HG03060 (cell line): ENCODE data around the gene ABCB1.
"Not testable (repeated sequence)": the region's sequence is repeated elsewhere in the genome, so short reads cannot be mapped to it uniquely, and the experiment has no call there.

Experiments
- ATAC-seq: cut with Tn5 transposase; IDR thresholded peaks from one replicate; pipeline ENCODE4 v1.9.1; 2021; ENCODE audit warnings: low read depth, moderate number of reproducible peaks; ENCODE audit not compliant: unreplicated experiment

The ABCB1 gene

GRCh38 chr7:87580636-87581035 lies 20.0 kb downstream of the ABCB1 start:
- no peak for ATAC-seq

GRCh38 chr7:87575521-87575920 lies 25.2 kb downstream of the ABCB1 start:
- no peak for ATAC-seq

- ATAC-seq = no peak
Measured at GRCh38 chr7:87574630-87575029, 26.1 kb downstream of the ABCB1 start.

- ATAC-seq = not testable (repeated sequence)
Measured at GRCh38 chr7:87572513-87572912, 28.2 kb downstream of the ABCB1 start.

- ATAC-seq = no peak
Measured at GRCh38 chr7:87570178-87570577, 30.5 kb downstream of the ABCB1 start.

- ATAC-seq = no peak
Measured at GRCh38 chr7:87567052-87567451, 33.6 kb downstream of the ABCB1 start.

DNA sequence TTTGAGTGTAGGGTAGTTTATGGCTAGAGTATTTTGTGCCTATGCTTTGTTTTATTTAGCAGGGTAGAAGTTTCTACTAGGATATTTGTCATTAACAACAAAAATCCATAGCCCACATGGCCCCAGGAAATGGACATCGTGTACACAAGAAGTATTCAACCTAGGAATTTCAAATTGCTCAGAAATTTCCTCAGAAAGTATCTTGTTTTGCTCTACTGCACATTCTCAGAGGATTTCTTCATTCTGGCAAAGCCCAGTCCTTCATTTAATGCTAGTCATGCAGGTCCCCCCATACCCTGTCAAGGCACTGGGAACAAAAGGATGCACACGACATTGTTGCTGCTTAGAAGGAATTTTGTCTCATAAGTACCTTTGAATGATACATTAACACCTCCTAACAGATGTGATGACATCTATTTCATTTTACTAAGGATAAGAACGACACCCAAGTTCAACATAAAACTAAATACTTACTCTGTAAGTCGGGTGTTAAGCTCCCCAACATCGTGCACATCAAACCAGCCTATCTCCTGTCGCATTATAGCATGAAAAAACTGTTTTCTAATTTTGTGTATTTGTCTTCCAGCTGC lies 34.3 kb downstream of the ABCB1 start:
- ATAC-seq = no peak

GRCh38 chr7:87565877-87566276 lies 34.8 kb downstream of the ABCB1 start:
- no peak for ATAC-seq

- ATAC-seq = peak; percentile 85
Measured at GRCh38 chr7:87564296-87564963, 36.3 kb downstream of the ABCB1 start.

- ATAC-seq = no peak
Measured at GRCh38 chr7:87561702-87562101, 39.0 kb downstream of the ABCB1 start.

GRCh38 chr7:87561102-87561501 lies 39.6 kb downstream of the ABCB1 start:
- no peak for ATAC-seq

DNA sequence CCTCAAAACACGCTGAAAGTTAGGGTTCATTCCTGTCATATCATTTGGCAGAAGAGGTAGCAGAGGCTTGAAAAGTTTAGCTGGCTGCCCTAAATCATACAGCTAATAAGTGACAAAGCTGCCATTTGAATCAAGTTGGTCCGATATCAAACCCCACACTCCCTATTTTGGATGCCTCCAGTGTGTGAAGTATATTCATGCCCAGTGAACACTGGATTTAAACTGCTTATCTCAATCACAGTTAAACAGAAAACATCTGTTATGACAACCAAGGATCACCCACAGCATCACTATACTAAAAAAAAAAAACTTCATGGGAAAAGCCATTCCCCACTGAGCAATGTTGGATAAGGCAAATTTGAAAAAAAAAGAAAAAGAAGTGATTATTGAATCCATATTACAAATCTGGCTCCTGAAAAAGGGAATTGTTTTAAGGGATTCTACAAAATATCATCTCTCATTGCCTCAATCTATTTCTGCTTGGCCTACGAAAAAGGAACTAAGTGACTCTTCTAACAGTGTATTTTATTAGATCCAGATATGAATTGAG lies 48.3 kb downstream of the ABCB1 start:
- no peak for ATAC-seq

DNA sequence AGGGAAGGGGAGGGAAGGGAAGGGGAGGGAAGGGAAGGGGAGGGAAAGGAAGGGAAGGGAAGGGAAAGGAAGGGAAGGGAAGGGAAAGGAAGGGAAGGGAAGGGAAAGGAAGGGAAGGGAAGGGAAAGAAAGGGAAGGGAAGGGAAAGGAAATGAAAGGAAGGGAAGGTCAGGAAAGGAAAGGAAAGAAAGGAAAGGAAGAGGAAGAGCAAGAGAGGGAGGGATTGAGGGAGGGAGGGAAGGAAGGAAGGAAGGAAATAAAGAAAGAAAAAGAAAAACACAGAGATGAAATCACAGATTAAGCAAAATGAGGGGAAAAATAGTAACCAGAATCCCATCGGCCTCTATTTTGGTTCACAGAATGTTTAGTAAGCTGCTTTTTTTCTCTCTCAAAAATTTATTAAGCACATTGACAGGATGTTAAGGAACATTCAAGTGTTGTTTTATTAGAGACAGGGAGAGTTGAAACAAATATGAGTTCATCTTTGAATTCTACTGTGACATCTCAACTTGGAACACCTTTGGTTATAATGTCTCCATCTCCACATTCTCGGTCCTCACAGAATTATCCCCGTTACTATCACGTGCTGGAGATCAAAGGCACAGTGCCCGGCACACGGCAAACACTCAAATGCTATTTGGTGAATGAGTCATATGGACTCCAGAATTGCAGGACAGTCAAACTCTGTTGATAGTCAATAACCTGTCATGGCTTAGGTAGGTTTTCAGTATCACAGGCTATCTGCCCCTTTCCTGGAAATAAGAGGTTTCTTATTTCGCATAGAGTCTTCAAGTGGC lies 52.4 kb downstream of the ABCB1 start:
- ATAC-seq = no peak

DNA sequence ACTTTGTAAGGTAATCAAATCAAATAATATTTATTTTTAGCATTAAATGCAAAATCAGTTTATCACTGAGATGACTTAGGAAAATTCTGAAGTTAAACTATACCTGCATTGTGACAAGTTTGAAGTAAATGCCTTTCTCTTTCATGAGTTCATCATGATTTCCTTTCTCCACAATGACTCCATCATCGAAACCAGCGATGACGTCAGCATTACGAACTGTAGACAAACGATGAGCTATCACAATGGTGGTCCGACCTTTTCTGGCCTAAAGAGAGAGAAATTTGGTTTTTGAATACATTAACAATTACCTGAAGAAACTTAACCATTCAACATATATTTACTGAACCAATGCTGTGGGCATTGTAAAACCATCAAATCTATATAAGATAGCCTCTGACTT lies 54.9 kb downstream of the ABCB1 start:
- no peak for ATAC-seq

DNA sequence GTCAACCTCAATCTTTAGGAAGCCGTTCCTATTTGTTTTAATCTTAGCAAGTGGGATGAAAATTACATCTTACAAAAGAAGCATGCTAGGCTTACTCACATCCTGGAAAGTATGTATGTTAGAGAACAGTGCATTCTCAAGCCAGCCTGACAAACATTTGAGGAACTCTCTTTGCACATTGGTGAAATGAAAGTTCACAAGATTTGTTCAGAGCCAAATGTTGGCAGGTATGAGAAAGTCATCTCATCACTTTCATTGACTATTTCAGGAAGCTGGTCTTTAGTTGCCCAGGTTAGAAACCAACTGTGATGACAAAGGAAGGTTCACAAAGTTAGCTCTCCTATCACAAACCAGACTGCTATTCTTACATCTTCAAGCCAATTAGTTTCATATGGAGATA lies 57.1 kb downstream of the ABCB1 start:
- ATAC-seq = no peak

- no peak for ATAC-seq
Measured at GRCh38 chr7:87541648-87542047, 59.0 kb downstream of the ABCB1 start.

- ATAC-seq = no peak
Measured at GRCh38 chr7:87538052-87538451, 62.6 kb downstream of the ABCB1 start.

DNA sequence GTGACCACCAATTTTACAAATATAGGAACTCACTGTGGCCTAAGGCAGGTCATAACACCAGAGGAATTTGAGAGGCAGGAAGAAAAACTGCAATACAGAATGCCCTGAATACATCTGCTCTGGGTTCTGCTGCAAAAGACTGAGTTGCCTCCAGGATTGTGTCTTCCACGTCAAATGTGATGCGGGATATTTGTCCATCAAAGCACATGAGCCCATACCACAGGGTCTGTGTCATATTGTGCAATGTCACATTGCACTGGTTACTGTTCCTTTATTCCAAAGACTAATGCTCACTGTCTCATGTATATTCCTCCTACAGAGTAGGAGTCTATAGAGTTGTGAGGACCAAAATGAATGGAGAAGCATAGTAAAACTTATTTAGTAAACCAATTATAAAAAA lies 66.6 kb downstream of the ABCB1 start:
- no peak for ATAC-seq

GRCh38 chr7:87530126-87530525 lies 70.6 kb downstream of the ABCB1 start:
- no peak for ATAC-seq

DNA sequence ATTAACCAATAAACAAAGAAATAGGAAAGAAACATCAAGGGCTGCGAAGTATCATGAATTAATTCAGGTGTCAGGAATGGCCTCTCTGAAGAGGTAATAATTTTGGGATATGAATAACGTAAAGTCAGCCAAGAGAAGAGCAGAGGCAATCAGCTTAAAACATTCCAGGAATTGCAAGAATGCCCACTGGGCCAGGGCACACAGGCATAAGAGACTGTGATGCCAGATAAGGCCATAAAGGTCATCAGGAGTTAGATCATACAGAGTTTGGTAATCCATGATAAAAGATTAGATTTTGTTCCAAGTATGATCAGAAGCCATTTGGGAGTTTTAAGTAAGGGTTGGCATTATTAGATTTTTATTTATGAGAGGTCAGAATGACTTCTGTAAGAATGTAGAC lies 72.0 kb downstream of the ABCB1 start:
- ATAC-seq = no peak

GRCh38 chr7:87518735-87519134 lies 81.9 kb downstream of the ABCB1 start:
- ATAC-seq = no peak
